ENCODE data around the gene ZNF593OS. TPM values are rescaled to one million over a fixed set of nuclear protein-coding genes. Genes with fewer than 3 reads are reported as not detected.

The ZNF593OS gene
- total RNA-seq (not detected), polyA plus RNA-seq (ENCODE audit: insufficient read length in 2 of 2) (1 to 10 TPM; 2.3 to 2.7 TPM)
- long read RNA-seq, donor 1, result 0 reads
- long read RNA-seq, donor 2, result 0 reads
- long read RNA-seq, donor 3, result 0 reads
- long read RNA-seq, donor 4, result 0 reads

- no peak within 1 kb of the TSS for H3K4me3 ChIP-seq (ENCODE audit: low read depth, low read length)
- 90% methylated on average over 28 of the region's 34 CpGs for WGBS (ENCODE audit: insufficient coverage)
- H3K27me3 ChIP-seq (ENCODE audit: control insufficient read depth, insufficient read depth, low read length), result no peaks in the 10 kb centered on the region
- H3K9me3 ChIP-seq (ENCODE audit: control insufficient read depth, insufficient read depth, low read length), result no peaks in the 10 kb centered on the region
- H3K36me3 ChIP-seq (ENCODE audit: control insufficient read depth, insufficient read depth, low read length), result peaks cover 14% of the 10 kb centered on the region
- H3K4me1 ChIP-seq (ENCODE audit: control insufficient read depth, insufficient read depth, low read length), result peaks cover 37% of the 10 kb centered on the region
- H3K27ac ChIP-seq (ENCODE audit: low read depth, low read length), result no peak within 1 kb of the TSS
- no peak for DNase-seq (ENCODE audit: low read depth in 4 of 6, low spot score in 6 of 6)
These were observed at the start of gene ZNF593OS for GRCh38 chr1:26171084-26172072. ZNF593OS (minus strand) TSS chr1:26171832; CDS start chr1:26171661, 171 bp downstream.

- Histone ChIP-seq H3K27me3 (ENCODE audit: control insufficient read depth, insufficient read depth, low read length) (no peaks in the 10 kb centered on the region), H3K27ac (ENCODE audit: low read depth, low read length) (no peak overlapping the region), H3K4me1 (ENCODE audit: control insufficient read depth, insufficient read depth, low read length) (peaks cover 21% of the 10 kb centered on the region), H3K9me3 (ENCODE audit: control insufficient read depth, insufficient read depth, low read length) (no peaks in the 10 kb centered on the region), H3K36me3 (ENCODE audit: control insufficient read depth, insufficient read depth, low read length) (no peaks in the 10 kb centered on the region), H3K4me3 (ENCODE audit: low read depth, low read length) (no peak overlapping the region)
- WGBS (ENCODE audit: insufficient coverage), result 63% methylated on average over 1 of the region's 2 CpGs
- no peak for DNase-seq (ENCODE audit: low read depth in 4 of 6, low spot score in 6 of 6)
These were observed 49.5 kb upstream of the ZNF593OS start for GRCh38 chr1:26221094-26221493.

GRCh38 chr1:26220199-26220912 is 48.7 kb upstream of the ZNF593OS start:
- no peaks in the 10 kb centered on the region for H3K36me3 ChIP-seq (ENCODE audit: control insufficient read depth, insufficient read depth, low read length)
- H3K4me3 ChIP-seq (ENCODE audit: low read depth, low read length), result no peak overlapping the region
- H3K27ac ChIP-seq (ENCODE audit: low read depth, low read length), result no peak overlapping the region
- peak in 2 of 6 donors; percentile 10 to 30 for DNase-seq (ENCODE audit: low read depth in 4 of 6, low spot score in 6 of 6)
- H3K27me3 ChIP-seq (ENCODE audit: control insufficient read depth, insufficient read depth, low read length), result no peaks in the 10 kb centered on the region
- 59% methylated on average over 23 of the region's 27 CpGs for WGBS (ENCODE audit: insufficient coverage)
- H3K9me3 ChIP-seq (ENCODE audit: control insufficient read depth, insufficient read depth, low read length), result no peaks in the 10 kb centered on the region
- peaks cover 13% of the 10 kb centered on the region for H3K4me1 ChIP-seq (ENCODE audit: control insufficient read depth, insufficient read depth, low read length)

GRCh38 chr1:26218906-26219494 is 47.4 kb upstream of the ZNF593OS start:
- H3K4me3 ChIP-seq (ENCODE audit: low read depth, low read length), result no peak overlapping the region
- H3K36me3 ChIP-seq (ENCODE audit: control insufficient read depth, insufficient read depth, low read length), result no peaks in the 10 kb centered on the region
- WGBS (ENCODE audit: insufficient coverage), result 38% methylated on average over 6 of the region's 11 CpGs
- H3K27ac ChIP-seq (ENCODE audit: low read depth, low read length), result no peak overlapping the region
- H3K4me1 ChIP-seq (ENCODE audit: control insufficient read depth, insufficient read depth, low read length), result peaks cover 4% of the 10 kb centered on the region
- no peaks in the 10 kb centered on the region for H3K27me3 ChIP-seq (ENCODE audit: control insufficient read depth, insufficient read depth, low read length)
- peak in 1 of 6 donors; percentile 2 for DNase-seq (ENCODE audit: low read depth in 4 of 6, low spot score in 6 of 6)
- H3K9me3 ChIP-seq (ENCODE audit: control insufficient read depth, insufficient read depth, low read length), result no peaks in the 10 kb centered on the region

GRCh38 chr1:26215246-26215645 is 43.6 kb upstream of the ZNF593OS start:
- no peak for DNase-seq (ENCODE audit: low read depth in 4 of 6, low spot score in 6 of 6)
- Histone ChIP-seq H3K27ac (ENCODE audit: low read depth, low read length) (no peak overlapping the region), H3K4me1 (ENCODE audit: control insufficient read depth, insufficient read depth, low read length) (peaks cover 4% of the 10 kb centered on the region), H3K36me3 (ENCODE audit: control insufficient read depth, insufficient read depth, low read length) (no peaks in the 10 kb centered on the region), H3K4me3 (ENCODE audit: low read depth, low read length) (no peak overlapping the region), H3K9me3 (ENCODE audit: control insufficient read depth, insufficient read depth, low read length) (no peaks in the 10 kb centered on the region), H3K27me3 (ENCODE audit: control insufficient read depth, insufficient read depth, low read length) (no peaks in the 10 kb centered on the region)
- 89% methylated on average over 1 of the region's 3 CpGs for WGBS (ENCODE audit: insufficient coverage)

GRCh38 chr1:26213335-26213905 is 41.8 kb upstream of the ZNF593OS start:
- Histone ChIP-seq H3K9me3 (ENCODE audit: control insufficient read depth, insufficient read depth, low read length) (no peaks in the 10 kb centered on the region), H3K27ac (ENCODE audit: low read depth, low read length) (no peak overlapping the region), H3K4me1 (ENCODE audit: control insufficient read depth, insufficient read depth, low read length) (no peaks in the 10 kb centered on the region), H3K36me3 (ENCODE audit: control insufficient read depth, insufficient read depth, low read length) (no peaks in the 10 kb centered on the region), H3K27me3 (ENCODE audit: control insufficient read depth, insufficient read depth, low read length) (no peaks in the 10 kb centered on the region), H3K4me3 (ENCODE audit: low read depth, low read length) (no peak overlapping the region)
- WGBS (ENCODE audit: insufficient coverage), result 88% methylated on average over 4 of the region's 6 CpGs
- no peak for DNase-seq (ENCODE audit: low read depth in 4 of 6, low spot score in 6 of 6)

- no peak for DNase-seq (ENCODE audit: low read depth in 4 of 6, low spot score in 6 of 6)
- H3K4me3 ChIP-seq (ENCODE audit: low read depth, low read length), result no peak overlapping the region
- WGBS (ENCODE audit: insufficient coverage), result 94% methylated on average over 2 of the region's 5 CpGs
- H3K27ac ChIP-seq (ENCODE audit: low read depth, low read length), result no peak overlapping the region
- no peaks in the 10 kb centered on the region for H3K36me3 ChIP-seq (ENCODE audit: control insufficient read depth, insufficient read depth, low read length)
- H3K9me3 ChIP-seq (ENCODE audit: control insufficient read depth, insufficient read depth, low read length), result no peaks in the 10 kb centered on the region
- H3K27me3 ChIP-seq (ENCODE audit: control insufficient read depth, insufficient read depth, low read length), result no peaks in the 10 kb centered on the region
- no peaks in the 10 kb centered on the region for H3K4me1 ChIP-seq (ENCODE audit: control insufficient read depth, insufficient read depth, low read length)
These were observed 41.1 kb upstream of the ZNF593OS start for GRCh38 chr1:26212726-26213125.

GRCh38 chr1:26210147-26210870 is 38.7 kb upstream of the ZNF593OS start:
- Histone ChIP-seq H3K27me3 (ENCODE audit: control insufficient read depth, insufficient read depth, low read length) (no peaks in the 10 kb centered on the region), H3K36me3 (ENCODE audit: control insufficient read depth, insufficient read depth, low read length) (no peaks in the 10 kb centered on the region), H3K9me3 (ENCODE audit: control insufficient read depth, insufficient read depth, low read length) (no peaks in the 10 kb centered on the region), H3K27ac (ENCODE audit: low read depth, low read length) (no peak overlapping the region), H3K4me1 (ENCODE audit: control insufficient read depth, insufficient read depth, low read length) (no peaks in the 10 kb centered on the region), H3K4me3 (ENCODE audit: low read depth, low read length) (no peak overlapping the region)
- WGBS (ENCODE audit: insufficient coverage), result 55% methylated on average over 4 of the region's 5 CpGs
- peak in 1 of 6 donors; percentile 50 for DNase-seq (ENCODE audit: low read depth in 4 of 6, low spot score in 6 of 6)
